CD14-positive monocyte (primary cell): ENCODE data around the gene MOGAT3. TPM values are rescaled to one million over a fixed set of nuclear protein-coding genes. Genes with fewer than 3 reads are reported as not detected.

Source experiments
- DNase-seq, 3 donors: peaks; one replicate each; pipeline ENCODE4 v3.0.0-alpha.2; 2011 to 2022
- H2AFZ ChIP-seq: 2 replicates; pipeline ENCODE4 v1.6.0; 2012; ENCODE audit warnings: mild to moderate bottlenecking, low read depth, low read length, inconsistent platforms; ENCODE audit not compliant: insufficient read depth, poor library complexity, severe bottlenecking
- H3K27ac ChIP-seq, 2 donors: 1 replicate in 1 of 2; 2 replicates in 1 of 2; pipeline ENCODE4 v1.5.1; 2012 to 2013; ENCODE audit warnings: low read length in 2 of 2, control low read depth in 1 of 2, inconsistent platforms in 1 of 2, low read depth in 1 of 2, mild to moderate bottlenecking in 1 of 2
- H3K27me3 ChIP-seq, 2 donors: one replicate each; pipeline versions ENCODE4 v1.6.0 to v1.6.1; 2011 to 2013; ENCODE audit warnings: low read length in 2 of 2; ENCODE audit not compliant: control insufficient read depth in 2 of 2, insufficient read depth in 2 of 2
- H3K36me3 ChIP-seq, 2 donors: replicated peaks in 1 of 2; 1 replicate in 1 of 2; 2 replicates in 1 of 2; pipeline versions ENCODE4 v1.5.1 to v1.6.1; 2012 to 2013; ENCODE audit warnings: low read length in 2 of 2, control low read depth in 1 of 2, inconsistent platforms in 1 of 2, mild to moderate bottlenecking in 1 of 2; ENCODE audit not compliant: insufficient read depth in 2 of 2, control insufficient read depth in 1 of 2
- H3K4me1 ChIP-seq, 2 donors: 1 replicate in 1 of 2; 2 replicates in 1 of 2; pipeline versions ENCODE4 v1.5.1 to v1.6.1; 2012 to 2013; ENCODE audit warnings: low read length in 2 of 2, control low read depth in 1 of 2, inconsistent platforms in 1 of 2, mild to moderate bottlenecking in 1 of 2, moderate library complexity in 1 of 2; ENCODE audit not compliant: insufficient read depth in 2 of 2, control insufficient read depth in 1 of 2
- H3K4me2 ChIP-seq: replicated peaks from 2 replicates; pipeline ENCODE3; 2012; ENCODE audit warnings: low read length, moderate library complexity, mild to moderate bottlenecking; ENCODE audit not compliant: poor library complexity, severe bottlenecking; ENCODE audit errors: extremely low read depth
- H3K4me3 ChIP-seq, 3 experiments: fragments of 200-600 bp in 1 of 3; sonication (generic) in 1 of 3; replicated peaks in 1 of 3; 1 replicate in 2 of 3; 2 replicates in 1 of 3; pipeline ENCODE4 v1.5.1; 2011 to 2013; ENCODE audit warnings: low read length in 3 of 3, mild to moderate bottlenecking in 3 of 3, control low read depth in 2 of 3, low read depth in 2 of 3, inconsistent platforms in 1 of 3, moderate library complexity in 1 of 3
- H3K79me2 ChIP-seq: 2 replicates; pipeline ENCODE4 v1.6.0; 2012; ENCODE audit warnings: mild to moderate bottlenecking, control low read depth, inconsistent platforms, low read length, moderate library complexity; ENCODE audit not compliant: insufficient read depth
- H3K9ac ChIP-seq: 2 replicates; pipeline ENCODE4 v1.6.0; 2017; ENCODE audit warnings: low read length, mild to moderate bottlenecking; ENCODE audit not compliant: insufficient read depth, poor library complexity, severe bottlenecking
- H3K9me3 ChIP-seq, 2 donors: replicated peaks in 1 of 2; 1 replicate in 1 of 2; 2 replicates in 1 of 2; pipeline versions ENCODE4 v1.5.1 to v1.6.1; 2012 to 2013; ENCODE audit warnings: low read length in 2 of 2, control low read depth in 1 of 2; ENCODE audit not compliant: control insufficient read depth in 1 of 2, insufficient read depth in 1 of 2
- H4K20me1 ChIP-seq: 2 replicates; pipeline ENCODE4 v1.6.0; 2012; ENCODE audit warnings: mild to moderate bottlenecking, low read length, control low read depth, moderate library complexity; ENCODE audit not compliant: insufficient read depth
- H3K27ac Mint-ChIP-seq, 7 donors: one replicate each; pipeline ENCODE4 v1.8.0; 2020; ENCODE audit warnings: mild to moderate bottlenecking in 7 of 7, mixed read lengths in 7 of 7, moderate library complexity in 6 of 7, inconsistent platforms in 2 of 7
- H3K27me3 Mint-ChIP-seq, 3 donors: one replicate each; pipeline ENCODE4 v1.8.0; 2021 to 2022; ENCODE audit warnings: low read depth in 3 of 3, mild to moderate bottlenecking in 3 of 3, mixed read lengths in 3 of 3, moderate library complexity in 3 of 3, inconsistent platforms in 1 of 3
- H3K36me3 Mint-ChIP-seq, 2 donors: one replicate each; pipeline ENCODE4 v1.8.0; 2020; ENCODE audit warnings: mixed read lengths in 2 of 2, inconsistent platforms in 1 of 2, mild to moderate bottlenecking in 1 of 2
- H3K4me1 Mint-ChIP-seq: one replicate; pipeline ENCODE4 v1.8.0; 2020; ENCODE audit warnings: mild to moderate bottlenecking, mixed read lengths
- H3K4me3 Mint-ChIP-seq, 2 donors: one replicate each; pipeline ENCODE4 v1.8.0; 2020; ENCODE audit warnings: mild to moderate bottlenecking in 2 of 2, mixed read lengths in 2 of 2, moderate library complexity in 1 of 2
- H3K9me3 Mint-ChIP-seq, 7 donors: one replicate each; pipeline ENCODE4 v1.8.0; 2020 to 2022; ENCODE audit warnings: mixed read lengths in 7 of 7, mild to moderate bottlenecking in 6 of 7, moderate library complexity in 6 of 7, inconsistent platforms in 2 of 7
- WGBS: methylation state at CpG from one replicate; pipeline ENCODE4 v1.1.5; 2013; ENCODE audit warnings: missing lambda C conversion rate; ENCODE audit not compliant: insufficient coverage; 5-methylcytosine and 5-hydroxymethylcytosine counted together
- intact Hi-C, 2 donors: fragments of 100-400 bp; cut with micrococcal nuclease; formaldehyde crosslinking; loops; one replicate each; pipeline versions ENCODE4 v1.15.0 to v1.15.1; 2023
- polyA minus RNA-seq: library from RNA; depleted of rRNA, polyadenylated mRNA; stranded (reverse); fragments of >200 nt; gene quantifications from 2 replicates; pipeline ENCODE4 v1.2.3, GENCODE V29; 2012
- polyA plus RNA-seq, 3 donors: library from polyadenylated mRNA; depleted of rRNA in 1 of 3; unstranded in 2 of 3; stranded (reverse) in 1 of 3; fragments of 300-500 nt in 2 of 3; fragments of >200 nt in 1 of 3; fragmentation: Illumina TruSeq in 2 of 3; gene quantifications; 1 replicate in 2 of 3; 2 replicates in 1 of 3; pipeline ENCODE4 v1.2.3, GENCODE V29; 2012 to 2021
- total RNA-seq, 12 experiments: library from RNA in 1 of 12; stranded (reverse) in 1 of 12; fragments of 120-200 nt in 1 of 12; gene quantifications; one replicate each; pipeline ENCODE4 v1.2.4 and lab custom pipeline; 2013 to 2026; ENCODE audit warnings: mixed read lengths in 6 of 12, inconsistent platforms in 1 of 12
- TF ChIP-seq, protein P1 (sequence below): fragments of 200-600 bp; IDR thresholded peaks from one replicate; pipeline ENCODE4 v1.8.0; 2022; ENCODE audit warnings: antibody characterized with exemption, mild to moderate bottlenecking

The MOGAT3 gene, protein sequence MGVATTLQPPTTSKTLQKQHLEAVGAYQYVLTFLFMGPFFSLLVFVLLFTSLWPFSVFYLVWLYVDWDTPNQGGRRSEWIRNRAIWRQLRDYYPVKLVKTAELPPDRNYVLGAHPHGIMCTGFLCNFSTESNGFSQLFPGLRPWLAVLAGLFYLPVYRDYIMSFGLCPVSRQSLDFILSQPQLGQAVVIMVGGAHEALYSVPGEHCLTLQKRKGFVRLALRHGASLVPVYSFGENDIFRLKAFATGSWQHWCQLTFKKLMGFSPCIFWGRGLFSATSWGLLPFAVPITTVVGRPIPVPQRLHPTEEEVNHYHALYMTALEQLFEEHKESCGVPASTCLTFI
- total RNA-seq (2013) = not detected
- polyA plus RNA-seq (not detected), polyA minus RNA-seq (not detected in 2 replicates), total RNA-seq (lab: John Stamatoyannopoulos, UW) (0 to 0.35 (median 0) reads per million in 11 experiments)

DNA sequence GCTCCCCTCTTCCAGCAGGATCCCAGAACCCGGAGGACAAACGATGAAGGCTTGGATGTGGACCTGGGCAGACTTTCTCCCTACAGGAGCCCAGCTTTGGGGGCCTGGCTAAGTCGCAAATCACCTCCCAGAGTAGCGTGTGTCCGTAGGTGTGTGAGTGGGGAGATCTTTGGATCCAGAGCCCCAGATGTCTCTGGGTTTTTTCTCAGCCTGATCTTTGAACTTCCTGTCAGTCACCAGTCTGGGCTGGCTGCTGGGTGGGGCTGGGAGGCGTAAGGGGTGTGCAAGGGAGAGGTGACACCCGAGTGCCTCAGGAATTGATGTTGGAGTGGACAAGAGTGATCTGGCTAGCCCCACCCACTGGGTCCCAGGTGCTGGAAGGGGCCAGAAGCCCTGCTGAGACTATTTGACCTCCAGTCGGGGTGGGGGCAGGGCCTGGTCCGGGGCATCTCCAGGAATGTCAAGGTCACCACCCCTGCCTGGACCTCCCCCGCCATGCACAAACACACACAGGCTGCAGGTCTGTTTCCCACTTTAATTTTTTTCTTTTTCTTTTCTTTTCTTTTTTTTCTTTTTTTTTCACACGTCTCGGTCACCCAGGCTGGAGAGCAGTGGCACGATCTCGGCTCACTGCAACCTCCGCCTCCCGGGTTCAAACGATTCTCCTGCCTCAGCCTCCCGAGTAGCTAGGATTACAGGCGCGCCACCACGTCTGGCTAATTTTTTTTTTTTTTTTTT, at the start of gene MOGAT3:
Gene MOGAT3, minus strand, starts transcription at position 175 of the 738 bp plus-strand sequence. CDS start 182 bp downstream, outside the sequence.
- Mint-ChIP-seq H3K4me3 (peak within 1 kb of the TSS in 1 of 2 donors; percentile 87), H3K27me3 (peaks cover 50 to 62% (median 52%) of the 10 kb centered on the region in 3 donors), H3K36me3 (peaks cover 4 to 15% of the 10 kb centered on the region in 2 donors), H3K4me1 (peaks cover 30% of the 10 kb centered on the region), H3K27ac (peak within 1 kb of the TSS in 2 of 7 donors; percentile 13 to 72), H3K9me3 (peaks cover 0 to 13% (median 7%) of the 10 kb centered on the region in 7 donors)
- no peak for DNase-seq
- 19% methylated on average over 7 of the region's 21 CpGs for WGBS
- H3K36me3 ChIP-seq = peaks cover 3 to 4% of the 10 kb centered on the region in 2 donors
- H3K79me2 ChIP-seq = no peaks in the 10 kb centered on the region
- H3K9me3 ChIP-seq = no peaks in the 10 kb centered on the region
- TF ChIP-seq, protein P1, sequence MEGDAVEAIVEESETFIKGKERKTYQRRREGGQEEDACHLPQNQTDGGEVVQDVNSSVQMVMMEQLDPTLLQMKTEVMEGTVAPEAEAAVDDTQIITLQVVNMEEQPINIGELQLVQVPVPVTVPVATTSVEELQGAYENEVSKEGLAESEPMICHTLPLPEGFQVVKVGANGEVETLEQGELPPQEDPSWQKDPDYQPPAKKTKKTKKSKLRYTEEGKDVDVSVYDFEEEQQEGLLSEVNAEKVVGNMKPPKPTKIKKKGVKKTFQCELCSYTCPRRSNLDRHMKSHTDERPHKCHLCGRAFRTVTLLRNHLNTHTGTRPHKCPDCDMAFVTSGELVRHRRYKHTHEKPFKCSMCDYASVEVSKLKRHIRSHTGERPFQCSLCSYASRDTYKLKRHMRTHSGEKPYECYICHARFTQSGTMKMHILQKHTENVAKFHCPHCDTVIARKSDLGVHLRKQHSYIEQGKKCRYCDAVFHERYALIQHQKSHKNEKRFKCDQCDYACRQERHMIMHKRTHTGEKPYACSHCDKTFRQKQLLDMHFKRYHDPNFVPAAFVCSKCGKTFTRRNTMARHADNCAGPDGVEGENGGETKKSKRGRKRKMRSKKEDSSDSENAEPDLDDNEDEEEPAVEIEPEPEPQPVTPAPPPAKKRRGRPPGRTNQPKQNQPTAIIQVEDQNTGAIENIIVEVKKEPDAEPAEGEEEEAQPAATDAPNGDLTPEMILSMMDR = no peak
- H3K4me3 ChIP-seq = peak within 1 kb of the TSS in 1 of 3 experiments; percentile 28
- peaks cover 10 to 46% of the 10 kb centered on the region in 2 donors for H3K27me3 ChIP-seq
- H3K4me1 ChIP-seq = peaks cover 33 to 42% of the 10 kb centered on the region in 2 donors
- no peak within 1 kb of the TSS for H3K27ac ChIP-seq
- peak within 1 kb of the TSS; percentile 24 for H3K4me2 ChIP-seq
- H2AFZ ChIP-seq = peak within 1 kb of the TSS; percentile 31
- no peaks in the 10 kb centered on the region for H4K20me1 ChIP-seq
- intact Hi-C loops = no loop called here
- H3K9ac ChIP-seq = no peak within 1 kb of the TSS

DNA sequence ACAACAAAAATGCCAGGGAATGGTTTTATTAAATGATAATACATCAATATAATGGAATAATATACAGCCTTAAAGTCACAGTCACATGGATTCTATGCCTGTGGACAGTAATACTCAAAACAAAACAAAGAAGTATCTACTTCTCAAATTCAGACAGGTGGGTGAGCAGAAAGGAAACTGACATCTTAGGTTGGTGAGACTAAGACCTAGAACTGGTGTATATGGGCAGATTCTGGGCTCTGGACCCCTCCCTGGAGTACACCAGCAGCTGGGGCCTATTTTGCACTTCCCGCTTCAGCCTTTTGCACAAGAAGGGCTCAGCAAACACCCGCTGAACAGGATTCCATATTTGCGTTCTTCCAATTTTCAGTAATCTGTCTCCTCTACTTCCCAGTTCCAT, 49.5 kb upstream of the MOGAT3 start:
- peaks cover 28% of the 10 kb centered on the region for H3K4me1 Mint-ChIP-seq
- Histone ChIP-seq H3K79me2 (peaks cover 61% of the 10 kb centered on the region), H3K4me3 (no peak overlapping the region), H3K4me2 (no peak overlapping the region), H3K36me3 (peaks cover 5 to 23% of the 10 kb centered on the region in 2 donors), H4K20me1 (peaks cover 43% of the 10 kb centered on the region), H3K27me3 (no peaks in the 10 kb centered on the region), H3K9me3 (no peaks in the 10 kb centered on the region), H3K4me1 (peaks cover 24 to 28% of the 10 kb centered on the region in 2 donors), H3K9ac (no peak overlapping the region), H2AFZ (no peak overlapping the region), H3K27ac (no peak overlapping the region)
- TF ChIP-seq, protein P1 = no peak
- no peak for DNase-seq
- H3K36me3 Mint-ChIP-seq = peaks cover 18 to 30% of the 10 kb centered on the region in 2 donors
- H3K27ac Mint-ChIP-seq = peak overlapping the region in 2 of 7 donors; percentile 3 to 15
- H3K4me3 Mint-ChIP-seq = peak overlapping the region in 1 of 2 donors; percentile 97
- H3K9me3 Mint-ChIP-seq = no peaks in the 10 kb centered on the region
- H3K27me3 Mint-ChIP-seq = peaks cover 0 to 9% (median 5%) of the 10 kb centered on the region in 3 donors
- WGBS = 92% methylated on average over 2 of the region's 3 CpGs
- intact Hi-C loops = loop anchor here in 1 of 2 donors (10.0 kb wide), 1 partner anchor 166 kb away; the partner anchor contains the start of gene TRIM56
